Fibroblast of the aortic adventitia (primary cell): ENCODE results near the gene CA10. TPM values are rescaled to one million over a fixed set of nuclear protein-coding genes. Genes with fewer than 3 reads are reported as not detected.

Experiments used
- DNase-seq: peaks from one replicate; pipeline ENCODE4 v3.0.0-alpha.2; 2010; ENCODE audit warnings: low read depth
- H3K4me3 ChIP-seq: 2 replicates; pipeline ENCODE4 v1.5.1; 2011; ENCODE audit warnings: low read depth, mild to moderate bottlenecking, control low read depth, low read length, moderate library complexity
- total RNA-seq: library from RNA; depleted of rRNA; stranded (reverse); fragments of >200 nt; gene quantifications from 2 replicates; pipeline ENCODE4 v1.2.3, GENCODE V29; 2012; ENCODE audit warnings: low replicate concordance
- TF ChIP-seq, protein P1 (sequence below): IDR thresholded peaks from 2 replicates; pipeline ENCODE4 v1.5.1; 2011; ENCODE audit warnings: mild to moderate bottlenecking, low read length, control low read depth, inconsistent platforms; ENCODE audit not compliant: insufficient read depth

CA10 gene
- total RNA-seq, 1 donor, result not detected

DNA sequence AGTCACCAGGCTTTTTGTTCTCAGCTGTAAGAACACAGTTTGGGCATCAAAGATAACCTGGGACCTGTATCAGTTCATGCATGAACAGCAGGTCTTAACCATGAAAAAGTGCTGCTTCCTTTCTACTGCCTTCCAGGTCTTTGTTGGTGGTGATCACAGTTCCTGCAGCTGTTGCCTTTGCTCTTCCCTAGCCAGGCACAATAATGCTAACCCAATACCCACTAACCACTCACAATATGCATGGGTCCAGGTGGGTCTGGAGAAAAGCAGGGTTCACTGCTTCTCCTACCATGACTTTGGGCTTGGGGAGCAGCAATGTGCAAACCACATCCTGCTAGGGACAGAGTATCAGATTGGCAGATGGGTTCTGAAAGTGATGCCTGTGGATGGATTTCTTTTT, 501.3 kb downstream of the CA10 start:
- TF ChIP-seq, protein P1, sequence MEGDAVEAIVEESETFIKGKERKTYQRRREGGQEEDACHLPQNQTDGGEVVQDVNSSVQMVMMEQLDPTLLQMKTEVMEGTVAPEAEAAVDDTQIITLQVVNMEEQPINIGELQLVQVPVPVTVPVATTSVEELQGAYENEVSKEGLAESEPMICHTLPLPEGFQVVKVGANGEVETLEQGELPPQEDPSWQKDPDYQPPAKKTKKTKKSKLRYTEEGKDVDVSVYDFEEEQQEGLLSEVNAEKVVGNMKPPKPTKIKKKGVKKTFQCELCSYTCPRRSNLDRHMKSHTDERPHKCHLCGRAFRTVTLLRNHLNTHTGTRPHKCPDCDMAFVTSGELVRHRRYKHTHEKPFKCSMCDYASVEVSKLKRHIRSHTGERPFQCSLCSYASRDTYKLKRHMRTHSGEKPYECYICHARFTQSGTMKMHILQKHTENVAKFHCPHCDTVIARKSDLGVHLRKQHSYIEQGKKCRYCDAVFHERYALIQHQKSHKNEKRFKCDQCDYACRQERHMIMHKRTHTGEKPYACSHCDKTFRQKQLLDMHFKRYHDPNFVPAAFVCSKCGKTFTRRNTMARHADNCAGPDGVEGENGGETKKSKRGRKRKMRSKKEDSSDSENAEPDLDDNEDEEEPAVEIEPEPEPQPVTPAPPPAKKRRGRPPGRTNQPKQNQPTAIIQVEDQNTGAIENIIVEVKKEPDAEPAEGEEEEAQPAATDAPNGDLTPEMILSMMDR, result no peak
- DNase-seq, result no peak
- H3K4me3 ChIP-seq, result no peak overlapping the region

DNA sequence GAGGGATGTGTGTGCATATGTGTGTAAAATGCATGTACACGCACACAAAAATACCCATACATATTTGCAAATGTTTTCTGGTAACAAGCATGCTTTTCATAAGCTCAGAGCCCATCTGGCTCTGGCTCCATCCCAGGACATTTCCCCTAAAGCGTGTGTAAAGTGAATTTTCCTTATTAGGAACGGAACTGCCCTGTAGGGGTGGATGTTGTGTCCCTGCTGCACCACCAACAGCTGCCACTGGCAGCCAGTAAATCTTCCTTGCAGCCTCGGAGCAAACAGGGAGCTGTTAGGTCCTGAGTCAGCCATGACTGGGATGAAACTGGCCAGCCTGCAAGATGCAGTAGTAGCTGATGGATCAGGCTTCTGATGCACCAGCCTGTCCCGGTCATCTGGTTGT, 504.6 kb downstream of the CA10 start:
- TF ChIP-seq, protein P1, result no peak
- H3K4me3 ChIP-seq, result no peak overlapping the region
- no peak for DNase-seq

DNA sequence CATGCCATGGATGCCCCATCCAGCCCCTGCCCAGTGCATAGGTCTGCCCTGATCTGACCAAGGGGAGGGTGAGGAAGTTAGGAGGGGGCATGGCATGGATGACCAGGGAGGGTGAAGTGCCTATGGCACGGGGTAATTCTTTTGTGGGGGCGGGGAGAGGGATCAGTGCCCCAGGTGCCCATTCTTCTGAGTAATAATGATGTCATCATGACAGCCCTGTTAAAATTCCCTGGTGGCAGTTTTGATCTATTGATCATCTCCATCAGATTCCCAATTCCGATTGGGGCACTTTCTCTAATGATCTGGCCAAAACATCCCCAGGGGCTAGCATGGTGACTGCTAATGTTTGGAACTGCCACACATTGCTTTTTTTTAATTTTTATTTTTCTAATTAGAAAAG, 506.0 kb downstream of the CA10 start:
- DNase-seq, result no peak
- TF ChIP-seq, protein P1, result no peak
- H3K4me3 ChIP-seq, result no peak overlapping the region

DNA sequence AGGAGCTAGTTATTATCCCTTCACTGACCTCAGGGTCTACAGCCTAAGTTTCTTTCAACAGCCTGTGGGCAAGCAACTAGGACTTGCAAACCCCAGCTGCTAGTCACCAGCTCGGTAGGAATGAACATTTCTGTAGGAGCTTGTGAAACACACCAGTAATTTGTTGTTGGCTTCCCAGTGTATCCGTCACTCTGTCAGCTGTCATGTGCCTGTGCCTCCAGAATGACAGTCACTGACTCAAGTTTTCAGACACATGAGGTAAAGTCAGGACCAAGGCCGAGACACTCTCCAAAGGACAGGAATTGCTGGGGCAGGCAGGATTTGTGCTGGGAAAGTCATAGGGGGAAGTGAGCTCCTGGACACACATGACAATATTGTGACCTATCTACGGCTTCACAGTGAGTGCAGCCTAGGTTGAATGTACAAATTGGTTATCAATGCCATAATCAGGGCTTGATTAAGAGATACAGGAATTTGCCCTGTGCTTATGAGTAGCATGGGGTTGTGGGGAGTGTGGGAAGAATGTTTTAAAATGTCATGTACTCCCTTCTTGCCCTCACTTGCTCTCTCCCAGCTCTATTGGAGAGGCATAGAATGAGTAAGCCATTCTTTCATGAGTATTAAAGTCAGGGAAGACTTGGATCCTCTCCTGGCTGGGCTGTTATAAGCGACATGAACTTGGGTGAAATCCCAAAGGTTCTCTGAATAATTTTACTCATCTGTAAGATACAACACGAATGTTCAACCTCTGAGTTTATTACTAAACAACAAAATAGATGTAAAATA, 506.8 kb downstream of the CA10 start:
- no peak overlapping the region for H3K4me3 ChIP-seq
- TF ChIP-seq, protein P1, result no peak
- no peak for DNase-seq

DNA sequence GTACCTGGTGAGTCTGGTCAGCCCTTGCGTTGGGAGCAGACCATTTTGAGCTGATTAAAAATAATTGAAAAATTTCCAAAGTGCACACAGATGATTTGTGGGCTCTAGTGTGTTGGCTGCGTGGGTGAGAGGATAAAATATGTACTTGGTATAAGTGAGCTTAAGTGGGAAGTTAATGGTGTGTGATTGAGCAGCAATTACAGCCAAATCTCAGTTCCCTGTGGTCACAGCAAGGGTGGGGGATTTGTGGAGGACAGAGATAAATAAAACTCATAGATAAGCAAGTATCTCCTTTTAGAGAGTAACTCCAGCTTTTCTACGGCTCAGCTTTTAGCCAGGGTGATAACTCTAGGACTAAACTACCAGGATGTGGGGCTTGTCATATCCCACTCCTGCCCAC, 507.7 kb downstream of the CA10 start:
- TF ChIP-seq, protein P1, result no peak
- no peak overlapping the region for H3K4me3 ChIP-seq
- DNase-seq, result no peak

DNA sequence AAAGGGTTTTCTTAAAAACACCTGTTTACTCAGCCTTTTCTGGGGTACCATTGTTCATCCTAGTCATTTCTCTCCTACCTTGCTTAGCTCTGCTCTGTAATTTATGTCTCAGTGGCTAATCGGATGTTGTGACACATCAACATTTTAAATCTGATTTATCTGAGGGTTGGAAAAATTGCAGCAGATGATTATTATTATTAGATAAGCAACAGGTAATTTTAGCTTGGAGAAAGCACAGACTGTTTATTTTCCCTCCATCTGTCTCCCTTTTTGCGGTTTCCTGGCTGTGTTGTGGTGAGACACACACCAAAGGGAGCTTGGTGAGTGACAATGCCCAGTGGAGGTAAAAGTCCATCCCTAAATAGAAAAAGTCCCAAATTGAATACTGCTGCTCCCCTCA, 508.3 kb downstream of the CA10 start:
- no peak overlapping the region for H3K4me3 ChIP-seq
- TF ChIP-seq, protein P1, result no peak
- DNase-seq, result no peak

DNA sequence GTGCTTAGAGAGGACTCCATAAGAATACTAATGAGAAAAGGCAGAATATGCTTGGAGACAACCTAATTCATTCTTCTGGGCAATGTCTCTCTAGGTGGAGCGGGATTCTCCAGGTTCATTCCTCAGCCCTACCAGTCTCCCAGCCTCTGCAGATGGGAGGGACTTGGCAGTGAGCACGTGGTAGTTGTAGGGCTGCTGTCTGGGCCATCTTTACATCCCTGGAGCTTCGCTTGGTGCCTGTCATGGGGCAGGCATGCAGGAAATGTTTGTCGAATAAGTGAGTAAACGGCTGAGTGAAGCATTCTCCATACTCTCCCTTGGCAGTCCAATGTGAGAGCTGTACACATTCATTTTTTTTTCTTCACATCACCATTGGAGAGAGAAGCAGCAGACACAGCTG, 510.7 kb downstream of the CA10 start:
- H3K4me3 ChIP-seq, result no peak overlapping the region
- TF ChIP-seq, protein P1, result no peak
- no peak for DNase-seq
